Hindlimb muscle (tissue), 1 donor: ENCODE results near the gene ADH1A. TPM values are rescaled to one million over a fixed set of nuclear protein-coding genes. Genes with fewer than 3 reads are reported as not detected.
A peak's percentile ranks its signal among the peaks of the same experiment; 100 is the strongest.
"Not testable (repeated sequence)": the region's sequence is repeated elsewhere in the genome, so short reads cannot be mapped to it uniquely, and the experiment has no call there.

ENCODE experiments used
- DNase-seq: peaks from one replicate; pipeline ENCODE4 v3.0.0-alpha.2; 2013
- polyA plus RNA-seq: library from polyadenylated mRNA; unstranded; fragments of 120-200 nt; gene quantifications from one replicate; pipeline ENCODE4 v1.2.1, GENCODE V29; 2013; ENCODE audit not compliant: insufficient read length

The ADH1A gene
- polyA plus RNA-seq, result 0.88 TPM

DNA sequence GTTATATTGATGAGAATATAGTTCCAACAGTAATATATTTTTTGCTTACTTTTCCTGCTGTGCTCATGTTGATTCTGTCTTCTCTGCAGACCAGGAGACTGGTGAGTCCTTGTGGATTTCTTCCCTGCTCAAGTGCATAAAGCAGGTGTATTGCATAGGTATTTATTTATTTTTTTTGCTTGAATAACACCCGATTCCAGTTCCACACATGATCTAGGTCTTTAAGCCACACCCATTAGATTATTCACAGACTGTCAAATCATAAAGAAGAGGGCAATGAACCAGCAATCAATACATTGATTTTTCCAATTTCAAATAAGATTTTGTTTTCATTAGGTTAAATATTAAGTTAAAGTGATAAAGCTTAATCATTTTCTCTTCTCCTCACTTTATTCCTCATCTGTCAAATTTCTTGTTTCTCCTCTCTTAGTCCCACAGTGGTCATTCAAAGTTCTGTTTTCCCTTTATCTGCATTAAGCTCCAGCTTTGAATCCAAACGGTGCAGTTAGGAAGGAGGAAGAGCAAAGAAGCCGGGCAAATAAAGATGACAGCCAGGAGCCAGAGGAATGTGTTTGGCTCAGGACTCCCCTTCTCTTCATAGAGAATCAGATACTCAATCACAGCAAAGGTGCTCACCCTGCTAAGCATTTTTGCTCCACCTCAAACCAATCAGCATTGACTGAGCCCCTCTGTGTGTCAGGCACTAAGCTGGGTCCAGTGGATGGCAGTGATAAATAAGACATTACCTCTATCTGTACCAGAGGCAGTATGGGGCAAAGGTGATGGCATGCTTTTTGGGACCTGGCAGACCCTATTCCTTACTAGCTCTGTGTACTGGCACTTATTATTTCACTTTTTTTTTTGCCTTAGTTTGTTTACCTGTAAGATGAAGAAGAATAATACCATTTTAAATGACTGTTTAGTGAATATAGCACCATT, at the start of gene ADH1A:
ADH1A (minus strand) TSS at position 138 of the 939 bp plus-strand sequence; CDS start at position 67, 71 bp downstream.
- no peak for DNase-seq

DNA sequence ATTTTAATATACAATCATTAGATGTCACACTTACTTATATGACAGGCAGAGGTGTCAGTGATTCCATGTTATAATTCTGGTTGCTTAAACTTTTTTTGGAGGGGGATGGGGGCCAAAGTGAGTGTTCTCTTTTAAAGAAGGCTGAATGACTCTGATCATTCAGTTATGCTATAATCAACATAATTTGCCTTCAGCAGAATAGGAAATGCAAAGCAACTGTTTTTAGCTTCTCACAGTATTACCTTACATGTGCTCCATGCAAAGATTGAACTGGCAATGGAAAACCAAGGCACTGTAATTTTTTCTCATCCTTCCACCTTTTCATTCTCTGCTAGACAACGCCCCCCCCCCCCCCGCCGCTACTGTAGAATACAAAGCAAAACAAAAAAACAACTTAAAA, 48.4 kb upstream of the ADH1A start:
- DNase-seq, result no peak

DNA sequence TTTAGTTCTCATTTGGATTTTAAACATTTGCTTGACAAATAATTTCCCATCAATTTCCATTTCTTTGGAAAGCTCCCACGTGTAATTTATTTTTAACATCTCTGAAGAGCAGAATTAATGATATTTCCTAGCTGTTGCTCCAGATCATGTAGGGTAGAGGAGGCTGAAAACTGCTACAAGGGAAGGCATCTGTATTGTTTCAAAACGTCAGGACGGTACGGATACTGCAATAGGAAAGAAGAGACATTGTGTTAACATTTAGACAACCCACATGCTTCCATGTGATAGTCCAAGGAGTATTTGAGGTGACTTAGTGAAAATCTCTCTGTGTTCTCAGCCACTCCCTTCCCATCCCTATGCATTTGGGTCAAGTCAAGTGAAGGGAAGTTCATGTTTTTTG, 45.8 kb upstream of the ADH1A start:
- DNase-seq, result no peak

DNA sequence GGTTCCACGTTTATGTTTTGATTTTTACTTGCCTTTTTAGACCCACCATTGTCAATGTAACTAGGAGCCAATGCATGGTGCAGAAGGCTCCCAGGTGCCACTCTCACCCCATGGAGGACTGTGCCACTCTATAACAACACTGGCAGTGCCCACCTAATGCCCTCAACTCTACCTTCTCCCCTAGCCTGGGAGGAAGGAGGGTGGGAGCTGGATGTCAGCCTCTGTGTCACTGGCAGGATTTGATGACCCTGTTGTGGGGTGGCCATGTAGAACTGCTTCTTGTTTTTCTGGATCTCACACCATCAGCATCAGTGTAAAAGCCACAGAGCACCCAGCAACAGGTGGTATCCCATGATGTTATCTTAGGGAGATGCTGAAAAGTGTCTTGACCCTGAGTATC, 44.1 kb upstream of the ADH1A start:
- DNase-seq, result no peak

DNA sequence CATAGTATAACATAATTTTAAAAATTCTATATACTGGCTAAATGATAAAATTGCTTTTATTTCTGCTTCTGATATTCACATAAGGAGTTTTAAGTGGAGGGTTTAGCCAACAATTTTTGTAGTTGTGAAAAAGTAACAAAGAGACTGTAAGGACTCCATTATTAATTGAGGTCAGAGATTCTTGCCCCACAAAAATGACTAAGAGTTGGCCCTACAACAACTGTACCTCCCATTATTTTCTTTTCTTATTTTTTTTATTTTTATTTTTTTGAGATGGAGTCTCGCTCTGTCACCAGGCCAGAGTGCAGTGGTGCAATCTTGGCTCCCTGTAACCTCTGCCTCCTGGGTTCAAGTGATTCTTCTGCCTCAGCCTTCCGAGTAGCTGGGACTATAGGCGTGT, 39.9 kb upstream of the ADH1A start:
- no peak for DNase-seq

DNA sequence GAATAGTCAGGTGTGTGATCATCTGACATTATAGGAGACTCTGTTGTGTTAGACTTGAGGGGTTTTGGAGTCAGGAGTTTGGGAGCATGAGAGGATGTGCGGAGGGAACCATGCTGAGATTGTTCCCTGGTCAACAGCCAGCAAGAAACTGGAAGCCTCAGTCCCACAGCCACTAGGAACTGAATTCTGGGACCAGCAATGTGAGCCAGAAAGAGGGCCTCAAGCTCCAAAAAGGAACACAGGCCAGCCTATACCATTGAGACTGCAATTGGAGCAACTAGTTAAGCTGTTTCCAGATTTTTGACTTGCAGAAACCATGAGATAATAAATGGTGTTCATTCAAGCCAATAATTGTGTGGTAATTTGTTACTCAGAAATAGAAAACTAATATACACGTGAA, 39.1 kb upstream of the ADH1A start:
- no peak for DNase-seq

DNA sequence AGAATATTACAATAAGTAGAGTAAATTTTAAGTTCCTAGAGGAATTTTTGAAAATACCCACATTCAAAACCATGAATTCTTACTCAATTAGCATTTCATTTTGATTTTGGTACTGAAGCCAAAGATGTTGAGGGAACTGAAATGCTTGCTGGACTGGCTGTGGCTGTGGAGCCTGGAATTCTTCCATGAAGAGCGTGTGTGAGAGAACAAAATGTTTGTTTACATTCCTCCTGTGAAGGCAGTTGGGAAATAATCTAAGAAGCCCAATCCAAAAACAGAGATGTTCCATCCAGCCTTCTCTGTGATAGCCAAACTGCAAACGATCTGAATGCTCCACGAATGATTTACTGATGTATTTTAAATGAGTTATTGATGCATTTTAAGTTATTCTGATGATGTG, 34.2 kb upstream of the ADH1A start:
- DNase-seq, result peak; percentile 71

DNA sequence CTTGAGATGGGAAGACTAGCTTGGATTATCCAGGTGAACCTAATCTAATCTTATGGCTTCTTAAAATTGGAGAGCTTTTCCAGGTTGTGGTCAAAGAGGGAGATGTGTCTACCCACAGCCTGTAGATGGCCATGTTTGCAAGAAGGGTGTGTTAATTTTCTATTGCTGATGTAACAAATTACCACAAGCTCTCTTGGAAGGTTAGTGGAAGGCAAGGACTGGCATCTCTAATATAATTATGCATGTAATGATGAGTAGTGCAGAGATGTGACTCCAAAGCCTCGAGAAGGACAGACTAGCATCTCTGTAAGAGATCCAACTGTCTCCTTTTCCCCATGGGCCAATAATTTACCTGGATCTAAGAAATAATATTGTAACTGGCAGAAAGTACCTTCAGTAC, 33.6 kb upstream of the ADH1A start:
- DNase-seq, result no peak

DNA sequence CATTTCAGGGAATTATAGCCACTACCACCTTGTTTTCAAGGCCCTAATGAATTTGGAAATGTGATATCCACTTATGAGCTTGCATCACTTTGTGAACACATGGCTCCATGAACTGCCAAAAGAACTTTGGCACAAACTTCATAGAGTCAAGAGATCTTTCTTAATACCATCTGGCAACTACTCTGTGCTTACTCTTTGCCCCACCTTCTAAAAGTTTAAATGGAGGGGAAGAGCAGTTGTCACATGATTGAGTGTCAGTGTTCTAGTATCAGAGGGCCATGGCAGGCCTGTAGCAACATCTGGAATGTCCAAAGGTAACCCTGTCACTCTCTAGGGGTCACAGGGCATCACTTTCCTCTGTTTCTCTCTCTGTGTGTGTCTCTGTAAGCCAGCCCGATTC, 33.0 kb upstream of the ADH1A start:
- no peak for DNase-seq

DNA sequence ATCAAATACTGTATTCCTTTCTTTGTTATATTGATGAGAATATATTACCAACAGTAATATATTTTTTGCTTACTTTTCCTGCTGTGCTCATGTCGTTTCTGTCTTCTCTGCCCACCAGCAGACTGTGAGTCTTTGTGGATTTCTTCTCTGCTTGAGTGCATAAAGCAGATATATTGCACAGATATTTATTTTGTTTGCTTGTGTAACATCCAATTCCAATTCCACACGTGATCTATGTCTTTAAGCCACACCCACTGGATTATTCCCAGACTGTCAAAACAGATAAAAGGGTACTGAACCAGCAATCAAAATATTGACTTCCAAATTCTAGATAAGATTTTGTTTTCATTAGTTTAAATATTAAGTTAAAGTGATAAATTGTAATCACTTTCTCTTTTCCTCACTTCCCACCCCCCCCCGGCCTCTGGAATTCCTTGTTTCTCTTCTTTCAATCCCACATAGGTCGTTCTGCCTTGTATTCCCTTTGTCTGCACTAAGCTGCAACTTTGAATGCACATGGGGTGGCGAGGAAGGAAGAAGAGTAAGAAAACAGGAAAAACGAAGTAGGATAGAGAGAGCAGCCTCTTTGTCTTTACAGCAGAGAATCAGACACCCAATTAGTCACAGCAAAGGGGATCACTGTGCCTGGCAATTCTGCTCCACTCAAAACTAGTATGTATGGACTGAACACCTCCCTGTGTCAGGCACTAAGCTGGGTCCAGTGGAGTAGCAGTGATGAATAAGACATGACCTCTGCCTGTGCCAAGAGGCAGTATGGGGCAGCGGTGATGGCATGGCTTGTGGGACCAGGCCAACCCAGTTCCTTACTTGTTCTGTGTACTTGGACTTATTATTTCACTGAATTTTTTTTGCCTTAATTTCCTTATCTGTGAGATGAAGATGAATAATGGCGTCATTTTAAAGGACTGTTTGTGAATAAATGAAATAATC, 30.7 kb upstream of the ADH1A start, which contains the start of gene ADH1B:
ADH1B (minus strand) TSS at position 161 of the 951 bp plus-strand sequence; CDS start at position 91, 70 bp downstream.
- DNase-seq, result no peak

DNA sequence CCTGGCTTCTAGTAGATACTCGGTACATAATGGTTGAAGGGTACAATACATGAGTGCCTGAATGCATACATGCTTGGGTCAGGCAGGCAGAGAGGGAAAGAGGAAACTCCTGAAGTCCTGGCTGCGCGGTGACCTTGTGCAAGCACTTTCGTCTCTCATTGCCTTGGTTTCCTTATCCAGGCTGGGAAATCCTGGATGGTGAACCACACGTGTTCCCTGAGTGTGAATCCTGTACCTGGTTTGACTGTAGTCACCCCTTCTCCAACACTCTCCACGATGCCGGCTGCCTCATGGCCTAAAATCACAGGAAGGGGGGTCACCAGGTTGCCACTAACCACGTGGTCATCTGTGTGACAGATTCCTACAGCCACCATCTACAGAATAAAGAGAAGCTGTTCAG, 27.0 kb upstream of the ADH1A start:
- not testable (repeated sequence) for DNase-seq

DNA sequence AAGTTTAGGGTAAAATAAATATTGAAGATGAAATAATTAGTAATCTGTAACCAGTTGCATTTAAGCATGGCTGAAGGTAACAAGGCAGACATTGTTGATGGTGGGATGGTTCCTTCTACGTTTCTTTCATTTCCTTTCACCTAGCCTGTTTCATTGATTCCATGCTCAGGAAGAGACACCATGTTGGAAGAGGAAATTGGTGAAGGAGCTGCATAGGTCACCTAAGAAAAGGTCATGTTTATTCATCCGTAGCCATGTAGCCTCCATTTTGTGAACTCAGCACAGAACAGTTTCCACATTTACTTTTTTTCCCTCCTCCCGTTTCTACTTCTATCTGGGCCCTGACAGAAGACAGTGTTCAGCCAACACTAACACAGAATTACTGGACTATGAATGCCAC, 26.6 kb upstream of the ADH1A start:
- no peak for DNase-seq

DNA sequence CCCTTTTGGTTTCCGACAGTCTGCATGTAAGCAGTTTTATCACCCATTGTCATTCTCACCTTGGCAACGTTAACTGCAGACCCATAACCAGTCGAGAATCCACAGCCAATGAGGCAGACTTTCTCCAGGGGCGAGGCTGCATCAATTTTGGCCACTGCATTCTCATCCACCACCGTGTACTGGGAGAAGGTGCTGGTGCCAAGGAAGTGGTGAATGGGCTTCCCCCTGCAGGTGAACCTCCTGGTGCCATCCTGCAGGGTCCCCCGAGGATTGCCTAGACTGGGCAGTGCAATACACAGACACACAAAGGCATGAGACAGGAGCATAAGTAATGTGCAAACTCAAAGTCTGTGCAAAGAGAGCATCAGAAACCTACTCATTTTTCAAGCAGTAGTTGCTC, 25.1 kb upstream of the ADH1A start:
- DNase-seq, result no peak

DNA sequence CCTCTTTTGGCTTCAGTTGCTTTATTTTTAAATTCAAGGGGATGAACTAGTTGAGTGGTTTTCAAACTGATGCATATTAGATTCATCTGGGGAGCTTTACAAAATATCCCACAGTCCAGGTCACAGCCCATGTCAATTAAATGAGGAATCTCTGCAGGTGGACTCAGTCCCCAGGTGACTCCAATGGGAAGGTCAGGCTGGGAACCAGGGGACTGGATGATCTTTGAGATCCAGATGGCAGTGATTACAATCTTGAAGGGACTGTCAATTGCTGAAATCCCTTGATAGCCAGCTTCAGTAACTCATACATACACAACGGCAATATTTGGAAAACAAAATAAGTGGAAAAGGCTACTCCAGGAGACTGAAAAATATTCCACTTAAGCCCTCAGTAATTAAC, 23.4 kb upstream of the ADH1A start:
- no peak for DNase-seq

DNA sequence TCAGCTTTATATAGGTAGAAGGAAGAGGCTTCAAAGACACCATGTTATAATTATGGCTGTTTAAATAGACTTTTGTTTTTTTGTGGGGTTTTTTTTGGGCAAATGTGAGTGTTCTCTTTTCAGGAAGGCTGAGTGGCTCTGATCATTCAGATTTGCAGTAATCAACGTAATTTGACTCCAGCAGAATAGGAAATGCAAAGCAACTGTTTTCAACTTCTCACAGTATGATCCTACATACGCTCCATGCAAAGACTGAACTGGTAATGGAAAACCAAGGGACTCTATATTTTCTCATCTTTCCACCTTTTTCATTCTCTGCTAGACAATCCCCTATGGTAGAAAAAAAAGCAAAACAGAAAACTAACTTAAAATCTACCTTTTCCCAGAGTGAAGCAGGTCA, 19.6 kb upstream of the ADH1A start:
- no peak for DNase-seq

DNA sequence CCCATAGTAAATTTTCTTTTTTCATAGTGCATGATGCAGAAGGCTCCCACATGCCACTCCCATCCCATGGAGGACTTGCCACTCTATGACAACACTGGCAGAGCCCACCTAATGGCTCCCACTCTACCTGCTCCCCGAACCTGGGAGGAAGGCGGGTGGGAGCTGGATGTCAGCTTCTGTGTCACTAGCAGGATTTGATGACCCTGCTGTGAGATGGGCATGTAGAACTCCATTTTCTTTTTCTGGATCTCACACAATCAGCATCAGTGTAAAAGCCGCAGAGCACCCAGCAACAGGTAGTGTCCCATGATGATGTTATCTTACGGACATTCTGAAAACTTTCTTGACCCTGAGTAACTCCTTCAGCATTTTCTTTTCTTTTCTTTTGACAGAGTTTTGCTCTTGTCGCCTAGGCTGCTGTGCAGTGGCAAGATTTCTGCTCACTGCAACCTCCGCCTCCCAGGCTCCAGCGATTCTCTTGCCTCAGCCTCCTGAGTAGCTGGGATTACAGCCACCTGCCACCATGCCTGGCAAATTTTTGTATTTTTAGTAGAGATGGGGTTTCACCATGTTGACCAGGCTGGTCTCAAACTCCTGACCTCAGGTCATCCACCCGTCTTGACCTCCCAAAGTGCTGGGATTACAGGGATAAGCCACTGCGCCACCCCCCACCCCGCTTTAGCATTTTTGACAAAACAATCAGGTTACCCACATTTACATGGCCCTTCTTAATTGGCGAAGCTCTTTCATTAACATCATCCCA, 15.0 kb upstream of the ADH1A start:
- no peak for DNase-seq

DNA sequence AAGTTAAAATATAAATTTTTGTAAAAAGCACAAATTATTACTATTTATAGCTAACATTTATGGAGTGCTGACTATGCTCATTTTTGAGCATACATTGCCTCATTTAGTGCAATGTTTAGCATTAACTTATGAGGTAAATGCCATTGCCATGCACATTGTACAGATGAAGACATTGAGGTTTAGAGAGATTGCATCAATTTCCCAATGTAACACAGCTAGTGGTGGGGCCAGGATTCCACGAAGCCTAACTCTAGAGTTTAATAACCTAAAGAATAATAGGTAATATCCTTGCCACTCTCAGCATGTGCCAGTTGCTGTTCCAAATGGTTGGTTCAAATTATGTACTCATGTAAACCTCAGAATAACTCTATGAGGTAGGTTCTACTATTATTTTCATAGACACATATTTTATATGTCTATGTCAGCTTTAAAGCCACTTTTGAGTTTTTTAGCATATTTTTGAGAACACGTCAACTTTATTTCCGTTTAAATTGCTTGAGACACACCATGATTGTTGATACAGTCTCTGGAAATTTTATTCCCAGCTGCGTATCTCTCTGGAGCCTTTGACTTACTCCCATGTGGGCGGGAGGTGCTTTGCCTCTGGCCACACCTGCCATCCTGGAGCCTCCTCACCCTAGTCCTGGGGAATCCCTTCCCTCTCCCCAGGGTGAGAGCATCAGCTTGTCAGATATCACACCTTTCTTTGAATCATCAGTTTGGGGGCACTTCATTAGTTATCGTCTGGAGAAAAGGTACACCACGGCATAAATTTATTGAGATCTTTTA, 10.8 kb upstream of the ADH1A start:
- no peak for DNase-seq

DNA sequence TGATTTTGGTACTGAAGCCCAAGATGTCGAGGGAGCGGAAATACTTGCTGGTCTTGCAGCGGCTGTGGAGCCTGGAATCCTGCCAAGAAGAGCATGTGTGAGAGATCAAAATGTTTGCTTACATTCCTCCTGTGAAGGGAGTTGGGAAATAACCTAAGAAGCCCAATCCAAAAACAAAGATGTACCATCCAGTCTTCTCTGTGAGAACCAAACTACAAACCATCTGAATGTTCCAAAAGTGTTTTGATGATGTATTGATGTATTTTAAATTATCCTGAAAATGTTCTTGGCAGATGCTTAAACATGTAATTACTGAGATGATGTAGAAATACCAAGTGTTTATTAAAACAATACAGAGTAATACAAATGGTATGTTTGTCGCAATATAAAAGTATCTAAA, 10.1 kb upstream of the ADH1A start:
- DNase-seq, result peak; percentile 79

DNA sequence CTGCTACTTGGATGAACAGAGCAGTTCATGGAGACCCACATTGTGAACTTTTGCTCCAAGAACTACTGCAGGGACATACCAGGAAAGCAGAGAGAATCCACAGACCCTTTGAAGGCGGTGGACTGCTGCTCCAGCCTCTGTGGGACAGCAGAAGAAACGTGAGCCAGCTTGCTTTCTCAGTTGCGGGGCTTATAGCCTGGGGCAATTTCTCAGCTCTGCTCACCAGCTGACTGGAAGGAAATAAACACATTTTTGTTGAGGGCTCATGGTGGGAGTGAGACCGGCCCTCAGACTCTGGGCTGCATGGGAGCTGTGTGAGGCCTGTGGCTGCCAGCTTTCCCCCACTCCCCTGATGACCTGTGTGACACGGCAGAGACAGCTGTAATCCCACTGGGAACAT, 2.6 kb upstream of the ADH1A start:
- no peak for DNase-seq

DNA sequence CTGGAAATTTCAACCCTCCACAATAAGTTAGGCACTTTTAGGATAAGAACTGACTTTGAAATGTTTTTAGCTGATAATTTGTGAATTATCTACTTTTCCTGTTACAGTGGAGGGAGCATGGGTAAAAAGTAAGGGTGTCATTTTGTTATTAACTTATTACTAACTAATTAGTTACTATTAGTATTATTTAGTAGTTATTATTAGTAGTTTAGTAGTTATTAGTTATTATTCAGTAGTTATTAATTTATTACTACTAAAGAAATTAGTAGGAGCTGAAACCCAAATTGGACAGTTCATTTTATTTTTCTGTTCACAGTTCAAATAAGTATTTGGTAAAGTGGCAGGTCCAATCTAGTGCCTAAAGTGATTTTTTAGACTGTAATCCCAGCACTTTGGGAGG, 5.4 kb downstream of the ADH1A start:
- no peak for DNase-seq

DNA sequence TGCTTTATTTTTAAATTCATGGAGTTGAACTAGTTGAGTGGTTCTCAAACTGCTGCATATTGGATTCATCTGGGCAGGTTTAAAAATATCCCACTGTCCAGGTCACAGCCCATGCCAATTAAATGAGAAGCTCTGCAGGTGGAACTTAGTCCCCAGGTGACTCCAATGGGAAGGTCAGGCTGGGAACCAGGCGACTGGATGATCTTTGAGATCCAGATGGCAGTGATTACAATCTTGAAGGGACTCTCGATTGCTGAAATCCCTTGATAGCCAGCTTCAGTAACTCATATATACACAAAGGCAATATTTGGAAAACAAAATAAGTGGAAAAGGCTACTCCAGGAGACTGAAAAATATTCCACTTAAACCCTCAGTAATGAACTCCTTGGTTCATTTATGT, 8.1 kb downstream of the ADH1A start:
- no peak for DNase-seq

DNA sequence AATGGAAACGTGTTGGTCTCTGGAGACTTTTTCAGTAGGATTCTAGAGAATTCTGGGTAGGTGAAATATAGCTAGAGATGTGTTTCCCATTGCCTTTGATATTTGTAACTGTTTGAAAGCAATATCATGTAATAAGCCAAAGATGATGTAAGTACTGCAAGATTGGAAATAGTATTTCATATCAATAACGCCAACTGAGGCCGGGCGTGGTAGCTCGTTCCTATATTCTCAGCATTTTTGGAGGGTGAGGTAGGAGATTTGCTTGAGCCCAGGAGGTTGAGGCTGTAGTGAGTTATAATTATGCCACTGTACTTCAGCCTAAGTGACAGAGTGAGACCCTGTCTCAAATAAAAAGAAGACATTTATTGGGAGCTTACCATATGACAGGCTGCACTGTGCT, 9.5 kb downstream of the ADH1A start:
- DNase-seq, result no peak
